Right lobe of liver (tissue), 6 donors: ENCODE results near the gene CARMIL1. TPM values are rescaled to one million over a fixed set of nuclear protein-coding genes. Genes with fewer than 3 reads are reported as not detected.
A peak's percentile ranks its signal among the peaks of the same experiment; 100 is the strongest.
"Not testable (repeated sequence)": the region's sequence is repeated elsewhere in the genome, so short reads cannot be mapped to it uniquely, and the experiment has no call there.

Experiments
- ATAC-seq, 4 donors: fragments of 200-7000 bp; cut with Tn5 transposase; one replicate each; pipeline ENCODE4 v1.9.1; 2020; ENCODE audit warnings: mild to moderate bottlenecking in 4 of 4, moderate library complexity in 4 of 4
- DNase-seq, 3 donors: peaks; one replicate each; pipeline ENCODE4 v3.0.0-alpha.2; 2020
- H3K27ac ChIP-seq, 3 donors: fragments of 200-600 bp; one replicate each; pipeline ENCODE4 v1.8.0; 2022
- H3K27me3 ChIP-seq, 2 donors: fragments of 200-600 bp; one replicate each; pipeline ENCODE4 v1.8.0; 2022
- H3K36me3 ChIP-seq, 4 donors: fragments of 200-600 bp; sonication (generic) in 1 of 4; one replicate each; pipeline versions ENCODE4 v1.5.1 to v1.8.0; 2017 to 2022; ENCODE audit warnings: control low read depth in 1 of 4
- H3K4me1 ChIP-seq, 4 donors: fragments of 200-600 bp; sonication (generic) in 1 of 4; one replicate each; pipeline versions ENCODE4 v1.5.1 to v1.8.0; 2017 to 2022; ENCODE audit warnings: control low read depth in 1 of 4
- H3K4me3 ChIP-seq, 3 donors: fragments of 200-600 bp; one replicate each; pipeline ENCODE4 v1.8.0; 2022
- H3K9me3 ChIP-seq, 4 donors: fragments of 200-600 bp; sonication (generic) in 1 of 4; one replicate each; pipeline versions ENCODE4 v1.5.1 to v1.8.0; 2017 to 2022; ENCODE audit warnings: control low read depth in 1 of 4
- POLR2A ChIP-seq: fragments of 450-650 bp; IDR thresholded peaks from one replicate; pipeline ENCODE4 v1.6.1; 2017; ENCODE audit warnings: antibody characterized with exemption, mild to moderate bottlenecking
- WGBS: methylation state at CpG from one replicate; pipeline ENCODE4 v1.1.6; 2018; ENCODE audit warnings: low coverage, low lambda C conversion rate; ENCODE audit not compliant: insufficient coverage; ENCODE audit errors: missing lambda C conversion rate; 5-methylcytosine and 5-hydroxymethylcytosine counted together
- intact Hi-C, 2 donors: fragments of 100-400 bp; cut with DNase I; formaldehyde crosslinking; loops; one replicate each; pipeline versions ENCODE4 v1.11.2 to v1.14.1; 2022
- total RNA-seq, 6 experiments: library from RNA; depleted of rRNA in 2 of 6; stranded (reverse); fragments of >200 nt in 2 of 6; fragmentation: NEBNext Ultra II Directional in 3 of 6; extraction: Animal tissue kit (Norgen Biotek cat#: 25700) in 3 of 6; gene quantifications; one replicate each; pipeline versions ENCODE4 v1.1.0 to v1.2.4, GENCODE V29; 2016 to 2023
- TF ChIP-seq, protein P1 (sequence below), 4 donors: fragments of 200-600 bp in 3 of 4; fragments of 450-650 bp in 1 of 4; IDR thresholded peaks; one replicate each; pipeline versions ENCODE4 v1.5.1 to v1.8.0; 2016 to 2022; ENCODE audit warnings: antibody characterized with exemption in 4 of 4, mild to moderate bottlenecking in 2 of 4
- donor health status: DM: no; HTN: yes; CAD: no.
- donor health status: DM: no; HTN: no; CAD: no.
- donor health status: DM: no; HTN: no; CAD: no.
- donor health status: DM: no; HTN: yes; CAD: no.
- donor health status: DM: no; HTN: yes; CAD: no.

CARMIL1 gene
- total RNA-seq, 6 experiments from 2014 or later, result 3.3 to 8.6 (median 4.6) TPM

- ATAC-seq, result no peak
- no peak overlapping the region for H3K4me3 ChIP-seq
- no peaks in the 10 kb centered on the region for H3K4me1 ChIP-seq
- intact Hi-C loops, result no loop called here
- DNase-seq, result no peak
- no peaks in the 10 kb centered on the region for H3K27me3 ChIP-seq
- H3K27ac ChIP-seq, result no peak overlapping the region
- H3K9me3 ChIP-seq, result no peaks in the 10 kb centered on the region
- WGBS, result 42% methylated on average over 2 of the region's 2 CpGs
- H3K36me3 ChIP-seq, result no peaks in the 10 kb centered on the region
- no peak for TF ChIP-seq POLR2A
- TF ChIP-seq, protein P1, sequence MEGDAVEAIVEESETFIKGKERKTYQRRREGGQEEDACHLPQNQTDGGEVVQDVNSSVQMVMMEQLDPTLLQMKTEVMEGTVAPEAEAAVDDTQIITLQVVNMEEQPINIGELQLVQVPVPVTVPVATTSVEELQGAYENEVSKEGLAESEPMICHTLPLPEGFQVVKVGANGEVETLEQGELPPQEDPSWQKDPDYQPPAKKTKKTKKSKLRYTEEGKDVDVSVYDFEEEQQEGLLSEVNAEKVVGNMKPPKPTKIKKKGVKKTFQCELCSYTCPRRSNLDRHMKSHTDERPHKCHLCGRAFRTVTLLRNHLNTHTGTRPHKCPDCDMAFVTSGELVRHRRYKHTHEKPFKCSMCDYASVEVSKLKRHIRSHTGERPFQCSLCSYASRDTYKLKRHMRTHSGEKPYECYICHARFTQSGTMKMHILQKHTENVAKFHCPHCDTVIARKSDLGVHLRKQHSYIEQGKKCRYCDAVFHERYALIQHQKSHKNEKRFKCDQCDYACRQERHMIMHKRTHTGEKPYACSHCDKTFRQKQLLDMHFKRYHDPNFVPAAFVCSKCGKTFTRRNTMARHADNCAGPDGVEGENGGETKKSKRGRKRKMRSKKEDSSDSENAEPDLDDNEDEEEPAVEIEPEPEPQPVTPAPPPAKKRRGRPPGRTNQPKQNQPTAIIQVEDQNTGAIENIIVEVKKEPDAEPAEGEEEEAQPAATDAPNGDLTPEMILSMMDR (IDR thresholded peaks at IDR 0.05), result no peak
Measured at GRCh38 chr6:25297039-25297441, 17.9 kb downstream of the CARMIL1 start.

GRCh38 chr6:25297823-25298522 lies 18.8 kb downstream of the CARMIL1 start:
- H3K27me3 ChIP-seq, result no peaks in the 10 kb centered on the region
- TF ChIP-seq POLR2A, result no peak
- TF ChIP-seq, protein P1 (IDR thresholded peaks at IDR 0.05), result no peak
- intact Hi-C loops, result no loop called here
- no peaks in the 10 kb centered on the region for H3K4me1 ChIP-seq
- no peaks in the 10 kb centered on the region for H3K36me3 ChIP-seq
- DNase-seq (no peak), ATAC-seq (no peak)
- H3K9me3 ChIP-seq, result no peaks in the 10 kb centered on the region
- no peak overlapping the region for H3K4me3 ChIP-seq
- 81% methylated on average over 3 of the region's 3 CpGs for WGBS
- H3K27ac ChIP-seq, result no peak overlapping the region

GRCh38 chr6:25298523-25298865 lies 19.3 kb downstream of the CARMIL1 start:
- H3K4me1 ChIP-seq, ATAC-seq, DNase-seq, intact Hi-C loops, H3K36me3 ChIP-seq, H3K4me3 ChIP-seq, H3K9me3 ChIP-seq, H3K27ac ChIP-seq, H3K27me3 ChIP-seq: not testable (repeated sequence)
- 83% methylated on average over 7 of the region's 8 CpGs for WGBS

GRCh38 chr6:25301362-25301761 lies 22.2 kb downstream of the CARMIL1 start:
- whole genome bisulfite sequencing, result 55% methylated on average over 3 of the region's 3 CpGs
- intact Hi-C loops, result no loop called here
- ATAC-seq (peak in 3 of 4 donors; percentile 39 to 62 (median 46)), DNase-seq (no peak)
- Histone ChIP-seq H3K4me1 (peaks cover 0 to 10% (median 0%) of the 10 kb centered on the region in 4 donors), H3K9me3 (no peaks in the 10 kb centered on the region), H3K36me3 (no peaks in the 10 kb centered on the region), H3K27ac (no peak overlapping the region), H3K27me3 (no peaks in the 10 kb centered on the region), H3K4me3 (no peak overlapping the region)
- TF ChIP-seq, protein P1 (IDR thresholded peaks at IDR 0.05), result no peak
- no peak for TF ChIP-seq POLR2A

DNA sequence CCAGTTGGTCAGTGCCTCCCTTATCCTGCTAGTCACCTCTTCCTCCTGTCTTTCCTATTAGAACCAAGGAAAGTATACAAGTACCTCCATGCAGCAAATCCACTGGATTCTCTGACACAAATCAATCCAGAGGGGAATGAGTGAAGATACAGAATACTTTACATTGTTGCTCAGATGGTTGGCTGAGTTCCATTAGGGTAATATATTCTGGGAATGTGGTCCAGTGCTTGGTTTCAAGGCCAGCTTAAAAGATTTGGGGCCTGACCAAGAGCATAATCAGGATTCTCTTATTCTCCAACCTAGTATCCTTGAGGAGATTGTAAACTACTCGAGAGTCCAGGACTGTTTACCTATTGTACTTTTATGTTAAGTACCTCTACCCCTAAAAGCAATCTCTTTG lies 23.0 kb downstream of the CARMIL1 start:
- intact Hi-C loops, result no loop called here
- H3K4me1 ChIP-seq, result peaks cover 0 to 10% (median 0%) of the 10 kb centered on the region in 4 donors

More for the DNA sequence above, 23.0 kb downstream of the CARMIL1 start:
- no peak for ATAC-seq
- no peaks in the 10 kb centered on the region for H3K36me3 ChIP-seq
- no peaks in the 10 kb centered on the region for H3K27me3 ChIP-seq
- no peak overlapping the region for H3K27ac ChIP-seq
- no peaks in the 10 kb centered on the region for H3K9me3 ChIP-seq
- WGBS, result no CpG with 5 or more reads among the region's 1 CpG
- no peak for DNase-seq
- TF ChIP-seq, protein P1 (IDR thresholded peaks at IDR 0.05), result no peak
- TF ChIP-seq POLR2A, result no peak
- no peak overlapping the region for H3K4me3 ChIP-seq
